ENCODE measurements around the gene BTF3L4.

DNA sequence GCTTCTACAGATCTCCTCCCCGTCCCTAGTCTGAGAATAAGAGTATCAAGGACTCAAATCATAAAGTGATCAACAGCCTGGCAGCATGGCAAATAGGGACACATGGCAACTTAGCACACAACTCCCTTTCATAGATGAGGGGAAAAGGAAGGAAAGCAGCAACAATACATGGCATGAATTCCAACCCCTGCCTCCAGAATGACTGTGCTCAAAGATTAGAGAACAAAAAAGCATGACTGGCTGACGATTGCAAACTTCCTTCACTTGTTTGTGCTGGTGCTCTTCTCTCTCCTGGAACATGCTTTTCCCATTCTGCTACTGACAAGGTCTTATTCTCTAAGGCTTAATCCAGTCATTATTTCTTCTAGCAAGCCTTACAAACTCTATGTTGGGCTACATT, 34.0 kb upstream of the BTF3L4 start:
- TF ChIP-seq POLR2AphosphoS5 (IDR thresholded peaks at IDR 0.05; ENCODE audit: low read depth, low read length) (no peak), POLR2A (IDR thresholded peaks at IDR 0.05; ENCODE audit: low read depth, low read length) (no peak), TAF1 (IDR thresholded peaks at IDR 0.05; ENCODE audit: borderline replicate concordance, low read depth, low read length) (no peak)
